DOHH2 (cell line): ENCODE results near the gene TACR2.

Experiments used
- H3F3A ChIP-seq: fragments of 200-600 bp; sonication (generic), shearing (Covaris generic); 2 replicates; pipeline ENCODE4 v1.6.0; 2016; ENCODE audit warnings: antibody characterized with exemption, mild to moderate bottlenecking; ENCODE audit not compliant: control insufficient read depth, insufficient read depth
- H3K27ac ChIP-seq: fragments of 200-600 bp; sonication (generic); 2 replicates; pipeline ENCODE4 v1.5.1; 2014; ENCODE audit warnings: low read depth, mild to moderate bottlenecking, low read length, moderate library complexity
- H3K27me3 ChIP-seq: fragments of 200-600 bp; sonication (generic); 2 replicates; pipeline ENCODE4 v1.6.1; 2014; ENCODE audit warnings: mild to moderate bottlenecking, low read length, mixed read lengths; ENCODE audit not compliant: control insufficient read depth
- H3K36me3 ChIP-seq: fragments of 200-600 bp; sonication (generic); 2 replicates; pipeline ENCODE4 v1.6.1; 2014; ENCODE audit warnings: mild to moderate bottlenecking, low read length, moderate library complexity, mixed read lengths; ENCODE audit not compliant: control insufficient read depth
- H3K4me1 ChIP-seq: fragments of 200-600 bp; sonication (generic); 2 replicates; pipeline ENCODE4 v1.6.1; 2014; ENCODE audit warnings: mild to moderate bottlenecking, low read length, mixed read lengths; ENCODE audit not compliant: control insufficient read depth
- H3K4me2 ChIP-seq: fragments of 200-600 bp; sonication (generic); 2 replicates; pipeline ENCODE4 v1.6.0; 2014; ENCODE audit warnings: mild to moderate bottlenecking, low read length, moderate library complexity
- H3K4me3 ChIP-seq: fragments of 200-600 bp; sonication (generic); 2 replicates; pipeline ENCODE4 v1.5.1; 2014; ENCODE audit warnings: mild to moderate bottlenecking, low read length, mixed read lengths
- H3K79me2 ChIP-seq: fragments of 200-600 bp; sonication (generic); 2 replicates; pipeline ENCODE4 v1.6.1; 2014; ENCODE audit warnings: mild to moderate bottlenecking, low read length, mixed read lengths; ENCODE audit not compliant: control insufficient read depth
- H3K9me2 ChIP-seq: fragments of 200-600 bp; sonication (generic); replicated peaks from 2 replicates; pipeline ENCODE4 v1.6.1; 2014; ENCODE audit warnings: mild to moderate bottlenecking, low read length, mixed read lengths; ENCODE audit not compliant: control insufficient read depth
- H3K9me3 ChIP-seq: fragments of 200-600 bp; sonication (generic); 2 replicates; pipeline ENCODE4 v1.6.1; 2014; ENCODE audit warnings: antibody characterized with exemption, low read length, mixed read lengths; ENCODE audit not compliant: control insufficient read depth, insufficient read depth
- H4K20me1 ChIP-seq: fragments of 200-600 bp; sonication (generic); 2 replicates; pipeline ENCODE4 v1.6.0; 2014; ENCODE audit warnings: low read depth, mild to moderate bottlenecking, antibody characterized with exemption, low read length, moderate library complexity; ENCODE audit not compliant: control insufficient read depth, insufficient read depth
- EZH2phosphoT487 ChIP-seq: fragments of 200-600 bp; sonication (generic); IDR thresholded peaks from 2 replicates; pipeline ENCODE4 v1.6.1; 2017; ENCODE audit warnings: borderline replicate concordance, mild to moderate bottlenecking, antibody characterized with exemption, low read length, moderate library complexity, mixed read lengths
- TF ChIP-seq, protein P1 (sequence below): fragments of 200-600 bp; sonication (generic); IDR thresholded peaks from one replicate; pipeline ENCODE4 v1.5.1; 2014; ENCODE audit warnings: antibody characterized with exemption, mild to moderate bottlenecking, low read depth, low read length; ENCODE audit not compliant: poor library complexity, severe bottlenecking

The TACR2 gene

DNA sequence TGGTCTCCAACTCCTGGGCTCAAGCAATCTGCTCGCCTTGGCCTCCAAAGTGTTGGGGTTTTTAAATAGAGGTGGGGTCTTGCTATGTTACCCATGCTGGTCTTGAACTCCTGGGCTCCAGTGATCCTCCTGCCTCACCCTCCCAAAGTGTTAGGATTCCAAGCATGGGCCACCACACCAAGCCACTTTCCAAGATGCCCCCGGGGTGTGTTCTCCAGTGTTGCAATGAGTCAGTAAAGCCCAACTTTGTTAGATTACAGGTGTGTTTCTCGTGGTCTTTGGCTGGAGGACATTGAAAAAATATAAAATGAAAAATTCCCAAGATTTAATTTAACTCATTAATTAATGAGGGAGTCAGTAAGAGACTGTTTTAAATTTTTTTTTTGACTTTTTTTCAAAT is 29.2 kb downstream of the TACR2 start:
- no peak overlapping the region for H3K4me2 ChIP-seq
- peaks cover 63% of the 10 kb centered on the region for H3K36me3 ChIP-seq

DNA sequence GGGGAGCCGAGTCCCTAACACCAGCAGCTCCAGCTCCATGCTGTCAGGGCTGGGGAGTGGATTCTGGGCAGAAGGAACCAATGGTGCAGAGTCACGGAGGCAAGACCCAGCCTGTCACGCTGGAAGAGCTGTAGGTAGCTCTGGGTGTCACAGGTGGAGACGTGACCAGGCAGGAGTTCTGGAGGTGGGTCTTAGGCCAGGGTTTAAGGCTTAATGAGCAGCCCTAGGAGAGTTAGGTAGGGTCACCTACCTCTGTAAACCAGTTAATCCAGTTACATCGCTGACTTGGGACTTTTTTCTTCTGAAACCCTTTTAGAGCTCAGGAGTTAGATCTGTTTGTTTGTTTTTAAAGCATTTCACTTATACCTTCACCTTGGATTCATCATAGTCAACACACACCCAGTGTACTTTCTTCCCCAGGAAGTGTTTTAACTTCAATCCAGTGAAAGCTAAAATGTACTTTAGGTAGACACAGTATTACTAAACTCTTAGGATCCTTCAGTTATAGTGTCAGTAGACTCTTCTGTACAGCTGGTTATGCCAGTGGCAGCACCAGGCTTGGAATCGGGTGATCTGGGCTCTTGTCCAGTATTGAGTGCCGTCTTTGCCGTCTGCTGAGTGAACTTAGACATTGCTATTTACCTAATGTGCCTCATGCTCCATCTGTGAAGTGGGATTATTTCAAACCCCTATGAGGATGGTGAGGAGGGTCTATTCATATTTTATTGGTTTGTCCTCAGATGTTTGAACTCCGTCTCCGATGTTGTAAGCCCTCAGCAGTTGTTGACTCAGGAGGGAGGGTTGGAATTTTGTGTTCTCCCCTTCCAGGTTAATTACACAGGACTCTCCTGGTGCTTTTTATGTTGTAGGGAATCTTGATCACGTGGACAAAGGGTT is 31.0 kb downstream of the TACR2 start:
- H3F3A ChIP-seq = no peaks in the 10 kb centered on the region
- H3K4me2 ChIP-seq = no peak overlapping the region
- H3K27ac ChIP-seq = no peak overlapping the region
- no peaks in the 10 kb centered on the region for H3K79me2 ChIP-seq
- TF ChIP-seq, protein P1, sequence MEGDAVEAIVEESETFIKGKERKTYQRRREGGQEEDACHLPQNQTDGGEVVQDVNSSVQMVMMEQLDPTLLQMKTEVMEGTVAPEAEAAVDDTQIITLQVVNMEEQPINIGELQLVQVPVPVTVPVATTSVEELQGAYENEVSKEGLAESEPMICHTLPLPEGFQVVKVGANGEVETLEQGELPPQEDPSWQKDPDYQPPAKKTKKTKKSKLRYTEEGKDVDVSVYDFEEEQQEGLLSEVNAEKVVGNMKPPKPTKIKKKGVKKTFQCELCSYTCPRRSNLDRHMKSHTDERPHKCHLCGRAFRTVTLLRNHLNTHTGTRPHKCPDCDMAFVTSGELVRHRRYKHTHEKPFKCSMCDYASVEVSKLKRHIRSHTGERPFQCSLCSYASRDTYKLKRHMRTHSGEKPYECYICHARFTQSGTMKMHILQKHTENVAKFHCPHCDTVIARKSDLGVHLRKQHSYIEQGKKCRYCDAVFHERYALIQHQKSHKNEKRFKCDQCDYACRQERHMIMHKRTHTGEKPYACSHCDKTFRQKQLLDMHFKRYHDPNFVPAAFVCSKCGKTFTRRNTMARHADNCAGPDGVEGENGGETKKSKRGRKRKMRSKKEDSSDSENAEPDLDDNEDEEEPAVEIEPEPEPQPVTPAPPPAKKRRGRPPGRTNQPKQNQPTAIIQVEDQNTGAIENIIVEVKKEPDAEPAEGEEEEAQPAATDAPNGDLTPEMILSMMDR = no peak
- TF ChIP-seq EZH2phosphoT487 = no peak
- no peaks in the 10 kb centered on the region for H3K4me1 ChIP-seq
- no peaks in the 10 kb centered on the region for H3K27me3 ChIP-seq
- no peaks in the 10 kb centered on the region for H3K9me3 ChIP-seq
- H3K4me3 ChIP-seq = no peak overlapping the region
- H4K20me1 ChIP-seq = no peaks in the 10 kb centered on the region
- peaks cover 58% of the 10 kb centered on the region for H3K36me3 ChIP-seq
- H3K9me2 ChIP-seq = no peaks in the 10 kb centered on the region

More for the DNA sequence above, 29.2 kb downstream of the TACR2 start:
- H3K27ac ChIP-seq = no peak overlapping the region
- H3K9me2 ChIP-seq = no peaks in the 10 kb centered on the region
- no peak for TF ChIP-seq EZH2phosphoT487
- TF ChIP-seq, protein P1 = no peak
- H3K4me1 ChIP-seq = peaks cover 7% of the 10 kb centered on the region
- no peaks in the 10 kb centered on the region for H3F3A ChIP-seq
- no peaks in the 10 kb centered on the region for H3K79me2 ChIP-seq
- H3K27me3 ChIP-seq = no peaks in the 10 kb centered on the region
- H3K9me3 ChIP-seq = no peaks in the 10 kb centered on the region
- H3K4me3 ChIP-seq = no peak overlapping the region
- no peaks in the 10 kb centered on the region for H4K20me1 ChIP-seq

DNA sequence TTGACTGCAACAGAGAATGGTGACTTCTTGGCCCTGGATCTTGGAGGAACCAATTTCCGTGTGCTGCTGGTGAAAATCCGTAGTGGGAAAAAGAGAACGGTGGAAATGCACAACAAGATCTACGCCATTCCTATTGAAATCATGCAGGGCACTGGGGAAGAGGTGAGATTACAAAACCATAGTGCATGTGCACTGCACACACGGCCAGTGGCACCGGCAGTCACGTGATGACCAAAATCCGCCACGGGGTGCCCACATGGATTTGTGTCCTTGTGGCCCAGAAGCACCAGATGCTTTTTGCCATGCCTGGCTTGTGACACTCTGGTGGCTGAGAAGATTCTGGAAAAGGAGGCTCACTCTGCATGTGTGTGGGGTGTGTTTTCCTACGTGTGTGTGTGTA is 32.4 kb downstream of the TACR2 start:
- H3K36me3 ChIP-seq = peaks cover 66% of the 10 kb centered on the region
- H4K20me1 ChIP-seq = no peaks in the 10 kb centered on the region
- no peak overlapping the region for H3K4me2 ChIP-seq
- TF ChIP-seq EZH2phosphoT487 = no peak
- TF ChIP-seq, protein P1 = no peak
- H3K9me2 ChIP-seq = no peaks in the 10 kb centered on the region
- H3K4me3 ChIP-seq = no peak overlapping the region
- no peaks in the 10 kb centered on the region for H3K4me1 ChIP-seq
- H3K79me2 ChIP-seq = no peaks in the 10 kb centered on the region
- H3F3A ChIP-seq = no peaks in the 10 kb centered on the region
- H3K27ac ChIP-seq = no peak overlapping the region
- H3K27me3 ChIP-seq = no peaks in the 10 kb centered on the region
- no peaks in the 10 kb centered on the region for H3K9me3 ChIP-seq
